ENCODE data around the gene CACNA2D3.

DNA sequence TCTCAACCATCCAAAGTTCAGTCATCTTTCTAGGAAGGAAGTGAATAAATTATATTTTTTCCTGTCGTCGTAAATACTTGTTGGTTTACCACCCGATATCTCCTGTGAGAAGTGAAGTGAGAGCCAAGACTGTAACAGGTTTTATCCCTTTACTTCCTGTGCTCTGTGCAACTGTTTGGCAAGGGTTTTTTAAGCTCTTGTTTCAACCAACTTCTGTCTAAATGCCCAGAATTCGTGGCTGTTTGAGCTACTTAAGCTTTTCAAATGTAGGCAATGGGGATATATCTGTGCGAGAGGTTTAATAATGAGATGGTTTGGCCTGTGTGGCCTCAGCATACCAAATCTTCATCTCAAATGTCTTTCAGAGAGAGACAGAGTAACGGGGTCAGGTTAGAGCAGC lies 670.8 kb downstream of the CACNA2D3 start:
- TF ChIP-seq POLR2AphosphoS5 (IDR thresholded peaks at IDR 0.05; ENCODE audit: borderline replicate concordance, low read depth, low read length), result no peak
- TF ChIP-seq FOXP2 (optimal IDR thresholded peaks at IDR 0.05; ENCODE audit: control extremely low read depth, extremely low read length, insufficient read depth), result no peak
- no peak for TF ChIP-seq EZH2 (IDR thresholded peaks at IDR 0.05)
